Measurements from ENCODE around the gene BORCS6. TPM values are rescaled to one million over a fixed set of nuclear protein-coding genes. Genes with fewer than 3 reads are reported as not detected.

BORCS6 gene
- total and polyA plus RNA-seq, 9 of the 15 experiments (the other 6 are each of a cell fraction or from before 2014, with no cell fraction given) = 0.01 to 7.4 (median 2.3) TPM

DNA sequence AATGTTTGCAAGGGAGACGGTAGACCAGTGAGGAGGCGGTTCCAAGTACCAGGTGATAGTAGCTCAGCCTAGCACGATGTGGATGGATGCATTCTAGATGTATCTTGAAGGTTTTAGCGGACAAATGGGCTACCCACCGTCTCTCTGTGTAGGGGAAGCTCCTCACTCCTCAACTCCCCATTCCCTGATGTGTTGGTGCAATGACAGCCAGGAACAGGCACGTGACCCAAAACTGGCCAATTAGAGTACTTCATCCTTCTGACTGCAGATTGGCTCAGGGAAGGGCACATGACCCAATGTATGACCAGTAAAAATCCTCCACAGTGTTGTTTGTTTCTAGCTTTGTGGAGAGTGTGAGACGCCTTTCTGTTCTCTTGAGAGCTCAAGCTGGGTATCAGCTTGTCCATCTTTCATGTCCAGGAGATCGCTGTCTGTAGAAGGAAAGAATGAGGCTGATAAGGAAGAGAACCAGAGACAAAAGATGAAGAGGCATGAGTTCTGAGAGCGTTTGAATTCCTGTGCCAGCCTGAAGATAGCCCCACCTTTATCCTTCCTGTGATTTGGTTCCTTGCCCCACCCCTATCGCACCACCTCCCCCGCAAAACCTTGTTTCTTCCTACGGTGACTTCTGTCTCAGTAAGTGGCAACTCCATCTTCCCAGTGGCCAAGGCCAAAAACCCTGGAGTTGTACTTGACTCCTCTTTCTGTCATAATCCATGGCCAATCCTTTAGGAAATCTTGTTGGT is 2.3 kb upstream of the BORCS6 start (continued):
- TF ChIP-seq POLR2B (IDR thresholded peaks at IDR 0.05; ENCODE audit: low read depth, partially characterized antibody) (peak; percentile 86), CCAR2 (IDR thresholded peaks at IDR 0.05; ENCODE audit: low read depth, low read length) (no peak), HNRNPL (IDR thresholded peaks at IDR 0.05; ENCODE audit: low read depth, low read length) (no peak), BCLAF1 (IDR thresholded peaks at IDR 0.05; ENCODE audit: borderline replicate concordance in 1 of 2, control insufficient read depth in 1 of 2, low read depth in 2 of 2, low read length in 1 of 2) (no peak), TCF3 (CRISPR knock-in tag; IDR thresholded peaks at IDR 0.05) (0 out of 2 replicates have a peak, but pooled peaks have one; percentile 39), CHCHD3 (CRISPR knock-in tag; IDR thresholded peaks at IDR 0.05) (no peak), XRCC4 (IDR thresholded peaks at IDR 0.05; ENCODE audit: extremely low read depth, insufficient read depth, insufficient read length) (no peak), CREB3L1 (IDR thresholded peaks at IDR 0.05; ENCODE audit: borderline replicate concordance, low read depth) (no peak), PPARD (CRISPR knock-in tag; IDR thresholded peaks at IDR 0.05) (no peak), ZNF445 (CRISPR knock-in tag; IDR thresholded peaks at IDR 0.05; ENCODE audit: low read depth) (no peak), FOXJ2 (tag; IDR thresholded peaks at IDR 0.05) (peak; percentile 74; the same call in 1 of the 2 replicates), RBFOX2 (IDR thresholded peaks at IDR 0.05; ENCODE audit: low read depth, low read length) (no peak)
- TF ChIP-seq, protein P1, sequence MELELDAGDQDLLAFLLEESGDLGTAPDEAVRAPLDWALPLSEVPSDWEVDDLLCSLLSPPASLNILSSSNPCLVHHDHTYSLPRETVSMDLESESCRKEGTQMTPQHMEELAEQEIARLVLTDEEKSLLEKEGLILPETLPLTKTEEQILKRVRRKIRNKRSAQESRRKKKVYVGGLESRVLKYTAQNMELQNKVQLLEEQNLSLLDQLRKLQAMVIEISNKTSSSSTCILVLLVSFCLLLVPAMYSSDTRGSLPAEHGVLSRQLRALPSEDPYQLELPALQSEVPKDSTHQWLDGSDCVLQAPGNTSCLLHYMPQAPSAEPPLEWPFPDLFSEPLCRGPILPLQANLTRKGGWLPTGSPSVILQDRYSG (tag; conservative IDR thresholded peaks at IDR 0.05; ENCODE audit: low read depth) = no peak
- TF ChIP-seq, protein P2, sequence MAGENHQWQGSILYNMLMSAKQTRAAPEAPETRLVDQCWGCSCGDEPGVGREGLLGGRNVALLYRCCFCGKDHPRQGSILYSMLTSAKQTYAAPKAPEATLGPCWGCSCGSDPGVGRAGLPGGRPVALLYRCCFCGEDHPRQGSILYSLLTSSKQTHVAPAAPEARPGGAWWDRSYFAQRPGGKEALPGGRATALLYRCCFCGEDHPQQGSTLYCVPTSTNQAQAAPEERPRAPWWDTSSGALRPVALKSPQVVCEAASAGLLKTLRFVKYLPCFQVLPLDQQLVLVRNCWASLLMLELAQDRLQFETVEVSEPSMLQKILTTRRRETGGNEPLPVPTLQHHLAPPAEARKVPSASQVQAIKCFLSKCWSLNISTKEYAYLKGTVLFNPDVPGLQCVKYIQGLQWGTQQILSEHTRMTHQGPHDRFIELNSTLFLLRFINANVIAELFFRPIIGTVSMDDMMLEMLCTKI (IDR thresholded peaks at IDR 0.05; ENCODE audit: partially characterized antibody) = no peak
